HCT116 (cell line): ENCODE data around the gene SUSD6.

Experiments
- CEBPB ChIP-seq: IDR thresholded peaks from 2 replicates; pipeline ENCODE4 v1.6.1; 2012; ENCODE audit warnings: low read depth
- ELF1 ChIP-seq: IDR thresholded peaks from 2 replicates; pipeline ENCODE4 v1.6.1; 2012; ENCODE audit warnings: low read depth, borderline replicate concordance
- EZH2 ChIP-seq: fragments of 200-600 bp; sonication (generic); IDR thresholded peaks from 2 replicates; pipeline ENCODE4 v1.6.1; 2017; ENCODE audit warnings: antibody characterized with exemption, mixed run types
- POLR2A ChIP-seq: IDR thresholded peaks from 2 replicates; pipeline ENCODE4 v1.7.0; 2011; ENCODE audit warnings: borderline replicate concordance; ENCODE audit not compliant: insufficient read depth, insufficient read length; ENCODE audit errors: extremely low read depth
- POLR2AphosphoS5 ChIP-seq: IDR thresholded peaks from 2 replicates; pipeline ENCODE4 v1.6.1; 2011; ENCODE audit warnings: mild to moderate bottlenecking, low read depth, low read length, moderate library complexity
- RAD21 ChIP-seq: IDR thresholded peaks from 2 replicates; pipeline ENCODE4 v1.6.1; 2012; ENCODE audit warnings: low read depth, mild to moderate bottlenecking
- SRF ChIP-seq: IDR thresholded peaks from 2 replicates; pipeline ENCODE4 v1.6.1; 2012; ENCODE audit warnings: low read depth
- TCF7L2 ChIP-seq: IDR thresholded peaks from 2 replicates; pipeline ENCODE4 v1.7.0; 2011; ENCODE audit warnings: borderline replicate concordance, inconsistent platforms; ENCODE audit not compliant: insufficient read depth, insufficient read length; ENCODE audit errors: extremely low read depth
- YY1 ChIP-seq: IDR thresholded peaks from 2 replicates; pipeline ENCODE4 v1.6.1; 2011; ENCODE audit warnings: low read length, low read depth, moderate library complexity, mild to moderate bottlenecking; ENCODE audit not compliant: insufficient replicate concordance; ENCODE audit errors: extremely low read depth
- ZNF274 ChIP-seq: fragments of 200-500 bp; sonication (Bioruptor generic); IDR thresholded peaks from 2 replicates; pipeline ENCODE4 v1.6.1; 2014; ENCODE audit warnings: mild to moderate bottlenecking, low read depth, low read length, inconsistent platforms
- TF ChIP-seq, protein P1 (sequence below), 3 experiments: fragments of 200-600 bp in 1 of 3; sonication (generic) in 1 of 3; IDR thresholded peaks in 2 of 3; conservative IDR thresholded peaks in 1 of 3; 2 replicates each; pipeline ENCODE4 v1.5.1; 2012 to 2017; ENCODE audit warnings: low read depth in 2 of 3, low read length in 2 of 3, antibody characterized with exemption in 1 of 3, borderline replicate concordance in 1 of 3, control low read depth in 1 of 3, mild to moderate bottlenecking in 1 of 3, mixed read lengths in 1 of 3, mixed run types in 1 of 3, moderate library complexity in 1 of 3; ENCODE audit not compliant: insufficient read depth in 1 of 3
- TF ChIP-seq, protein P2 (sequence below): IDR thresholded peaks from 2 replicates; pipeline ENCODE4 v1.6.1; 2012
- TF ChIP-seq, protein P3 (sequence below): IDR thresholded peaks from 2 replicates; pipeline ENCODE4 v1.6.1; 2012; ENCODE audit warnings: low read depth

DNA sequence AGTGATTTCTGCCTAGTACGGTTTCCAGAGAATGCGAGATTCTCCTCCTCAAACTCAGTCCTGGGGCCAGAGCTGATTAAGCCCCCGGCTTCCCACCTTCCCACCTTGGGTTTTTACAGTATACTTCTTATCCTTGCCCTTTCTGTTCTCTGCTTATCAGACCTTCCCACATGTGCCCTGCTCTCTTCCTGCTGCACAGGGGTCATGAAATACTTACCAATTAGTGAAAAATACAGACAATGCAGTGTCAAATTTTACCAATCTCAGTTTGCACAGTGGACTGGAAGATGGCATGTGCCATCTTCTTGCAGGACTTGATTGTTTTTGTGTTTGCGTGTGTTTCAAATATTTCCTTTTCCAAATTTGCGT is 14.7 kb downstream of the SUSD6 start:
- TF ChIP-seq, protein P1, sequence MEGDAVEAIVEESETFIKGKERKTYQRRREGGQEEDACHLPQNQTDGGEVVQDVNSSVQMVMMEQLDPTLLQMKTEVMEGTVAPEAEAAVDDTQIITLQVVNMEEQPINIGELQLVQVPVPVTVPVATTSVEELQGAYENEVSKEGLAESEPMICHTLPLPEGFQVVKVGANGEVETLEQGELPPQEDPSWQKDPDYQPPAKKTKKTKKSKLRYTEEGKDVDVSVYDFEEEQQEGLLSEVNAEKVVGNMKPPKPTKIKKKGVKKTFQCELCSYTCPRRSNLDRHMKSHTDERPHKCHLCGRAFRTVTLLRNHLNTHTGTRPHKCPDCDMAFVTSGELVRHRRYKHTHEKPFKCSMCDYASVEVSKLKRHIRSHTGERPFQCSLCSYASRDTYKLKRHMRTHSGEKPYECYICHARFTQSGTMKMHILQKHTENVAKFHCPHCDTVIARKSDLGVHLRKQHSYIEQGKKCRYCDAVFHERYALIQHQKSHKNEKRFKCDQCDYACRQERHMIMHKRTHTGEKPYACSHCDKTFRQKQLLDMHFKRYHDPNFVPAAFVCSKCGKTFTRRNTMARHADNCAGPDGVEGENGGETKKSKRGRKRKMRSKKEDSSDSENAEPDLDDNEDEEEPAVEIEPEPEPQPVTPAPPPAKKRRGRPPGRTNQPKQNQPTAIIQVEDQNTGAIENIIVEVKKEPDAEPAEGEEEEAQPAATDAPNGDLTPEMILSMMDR (IDR thresholded peaks at IDR 0.05 in 2 of 3, conservative IDR thresholded peaks at IDR 0.05 in 1 of 3; ENCODE audit: borderline replicate concordance in 1 of 3, insufficient read depth in 1 of 3, low read depth in 2 of 3, low read length in 2 of 3), result no peak
- no peak for TF ChIP-seq YY1
- TF ChIP-seq EZH2, result no peak
- TF ChIP-seq, protein P2, sequence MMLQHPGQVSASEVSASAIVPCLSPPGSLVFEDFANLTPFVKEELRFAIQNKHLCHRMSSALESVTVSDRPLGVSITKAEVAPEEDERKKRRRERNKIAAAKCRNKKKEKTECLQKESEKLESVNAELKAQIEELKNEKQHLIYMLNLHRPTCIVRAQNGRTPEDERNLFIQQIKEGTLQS, result no peak
- TF ChIP-seq POLR2AphosphoS5, result no peak
- TF ChIP-seq RAD21, result no peak
- TF ChIP-seq, protein P3, sequence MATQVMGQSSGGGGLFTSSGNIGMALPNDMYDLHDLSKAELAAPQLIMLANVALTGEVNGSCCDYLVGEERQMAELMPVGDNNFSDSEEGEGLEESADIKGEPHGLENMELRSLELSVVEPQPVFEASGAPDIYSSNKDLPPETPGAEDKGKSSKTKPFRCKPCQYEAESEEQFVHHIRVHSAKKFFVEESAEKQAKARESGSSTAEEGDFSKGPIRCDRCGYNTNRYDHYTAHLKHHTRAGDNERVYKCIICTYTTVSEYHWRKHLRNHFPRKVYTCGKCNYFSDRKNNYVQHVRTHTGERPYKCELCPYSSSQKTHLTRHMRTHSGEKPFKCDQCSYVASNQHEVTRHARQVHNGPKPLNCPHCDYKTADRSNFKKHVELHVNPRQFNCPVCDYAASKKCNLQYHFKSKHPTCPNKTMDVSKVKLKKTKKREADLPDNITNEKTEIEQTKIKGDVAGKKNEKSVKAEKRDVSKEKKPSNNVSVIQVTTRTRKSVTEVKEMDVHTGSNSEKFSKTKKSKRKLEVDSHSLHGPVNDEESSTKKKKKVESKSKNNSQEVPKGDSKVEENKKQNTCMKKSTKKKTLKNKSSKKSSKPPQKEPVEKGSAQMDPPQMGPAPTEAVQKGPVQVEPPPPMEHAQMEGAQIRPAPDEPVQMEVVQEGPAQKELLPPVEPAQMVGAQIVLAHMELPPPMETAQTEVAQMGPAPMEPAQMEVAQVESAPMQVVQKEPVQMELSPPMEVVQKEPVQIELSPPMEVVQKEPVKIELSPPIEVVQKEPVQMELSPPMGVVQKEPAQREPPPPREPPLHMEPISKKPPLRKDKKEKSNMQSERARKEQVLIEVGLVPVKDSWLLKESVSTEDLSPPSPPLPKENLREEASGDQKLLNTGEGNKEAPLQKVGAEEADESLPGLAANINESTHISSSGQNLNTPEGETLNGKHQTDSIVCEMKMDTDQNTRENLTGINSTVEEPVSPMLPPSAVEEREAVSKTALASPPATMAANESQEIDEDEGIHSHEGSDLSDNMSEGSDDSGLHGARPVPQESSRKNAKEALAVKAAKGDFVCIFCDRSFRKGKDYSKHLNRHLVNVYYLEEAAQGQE, result no peak
- no peak for TF ChIP-seq ZNF274
- TF ChIP-seq CEBPB, result no peak
- TF ChIP-seq POLR2A, result no peak
- no peak for TF ChIP-seq SRF
- no peak for TF ChIP-seq ELF1
- TF ChIP-seq TCF7L2, result no peak
